K562 (cell line): ENCODE measurements around the gene MYO5C. TPM values are rescaled to one million over a fixed set of nuclear protein-coding genes. Genes with fewer than 3 reads are reported as not detected.

ENCODE experiments used
- ATAC-seq: fragments of 200-7000 bp; cut with Tn5 transposase; 3 replicates; pipeline ENCODE4 v1.9.1; 2020; ENCODE audit warnings: moderate library complexity
- BruUV-seq: library from RNA; stranded (reverse); fragments of 400-500 nt; replicated peaks from 2 replicates; lab custom pipeline; 2021; lab: Mats Ljungman, UMichigan
- CTCF ChIA-PET: fragments of 300-600 bp; formaldehyde crosslinking; extraction: SDS; loops from one replicate; lab custom pipeline; 2021; ENCODE audit warnings: low intra/inter-chr PET ratio; lab: Yijun Ruan, JAX
- POLR2A ChIA-PET: fragments of 300-600, 350-650 bp; sonication (Branson Sonifier 250); formaldehyde crosslinking; extraction: SDS; loops from one replicate; lab custom pipeline; 2021; ENCODE audit warnings: antibody characterized with exemption, inconsistent platforms; lab: Yijun Ruan, JAX
- DNase-seq, 4 experiments: peaks; one replicate each; pipeline versions ENCODE4 v3.0.0 to v3.0.0-alpha.2; 2011 to 2018; ENCODE audit warnings: low spot score in 3 of 4, mixed read lengths in 3 of 4; ENCODE audit errors: extremely low read depth in 1 of 4
- FAIRE-seq: peaks from 2 replicates; lab custom pipeline; 2011; peaks lifted over from hg19 to GRCh38; lab: Jason Lieb, UNC
- H2AFZ ChIP-seq: 2 replicates; pipeline ENCODE4 v1.6.0; 2011; ENCODE audit warnings: low read depth, low read length, control low read depth, inconsistent platforms
- H3K27ac ChIP-seq: fragments of 200-600 bp; 3 replicates; pipeline ENCODE4 v1.8.0; 2011; ENCODE audit warnings: low read depth, mild to moderate bottlenecking, control low read depth, inconsistent platforms, low read length, moderate library complexity, mixed read lengths; ENCODE audit errors: extremely low read depth
- H3K27me3 ChIP-seq, 2 experiments: fragments of 300-600 bp in 1 of 2; 2 replicates in 1 of 2; 3 replicates in 1 of 2; pipeline versions ENCODE4 v1.6.0 to v1.8.0; 2011; ENCODE audit warnings: inconsistent platforms in 2 of 2, low read length in 2 of 2, mild to moderate bottlenecking in 1 of 2, mixed read lengths in 1 of 2, moderate library complexity in 1 of 2; ENCODE audit not compliant: control insufficient read depth in 2 of 2, insufficient read depth in 2 of 2
- H3K36me3 ChIP-seq: fragments of 300-600 bp; 3 replicates; pipeline ENCODE4 v1.8.0; 2011; ENCODE audit warnings: mild to moderate bottlenecking, low read length, inconsistent platforms; ENCODE audit not compliant: control insufficient read depth, insufficient read depth
- H3K4me1 ChIP-seq, 2 experiments: fragments of 200-600 bp in 1 of 2; replicated peaks in 1 of 2; 2 replicates in 1 of 2; 3 replicates in 1 of 2; pipeline versions ENCODE4 v1.5.1 to v1.8.0; 2011; ENCODE audit warnings: inconsistent platforms in 2 of 2, low read length in 2 of 2, mild to moderate bottlenecking in 1 of 2, mixed read lengths in 1 of 2, moderate library complexity in 1 of 2; ENCODE audit not compliant: control insufficient read depth in 2 of 2, insufficient read depth in 2 of 2
- H3K4me2 ChIP-seq: 2 replicates; pipeline ENCODE4 v1.6.1; 2011; ENCODE audit warnings: low read length, control low read depth, inconsistent platforms, mixed read lengths; ENCODE audit not compliant: insufficient read depth
- H3K4me3 ChIP-seq: fragments of 200-600 bp; sonication (generic), shearing (Covaris generic); 2 replicates; pipeline ENCODE4 v1.5.1; 2016; ENCODE audit warnings: control low read depth, inconsistent platforms
- H3K79me2 ChIP-seq: fragments of 200-600 bp; 3 replicates; pipeline ENCODE4 v1.8.0; 2011; ENCODE audit warnings: low read length, inconsistent platforms; ENCODE audit not compliant: control insufficient read depth, insufficient read depth
- H3K9ac ChIP-seq, 2 experiments: 2 replicates each; pipeline versions ENCODE4 v1.6.0 to v1.6.1; 2011; ENCODE audit warnings: low read depth in 2 of 2, low read length in 2 of 2, control low read depth in 1 of 2, inconsistent platforms in 1 of 2, mild to moderate bottlenecking in 1 of 2, mixed read lengths in 1 of 2; ENCODE audit not compliant: insufficient read depth in 1 of 2
- H3K9me1 ChIP-seq: one replicate; pipeline ENCODE4 v1.6.0; 2011; ENCODE audit warnings: inconsistent platforms, mild to moderate bottlenecking, low read length, moderate library complexity; ENCODE audit not compliant: control insufficient read depth, insufficient read depth
- H3K9me3 ChIP-seq: replicated peaks from 2 replicates; pipeline ENCODE4 v1.5.1; 2011; ENCODE audit warnings: low read depth, low read length, inconsistent platforms; ENCODE audit not compliant: control insufficient read depth, insufficient read depth
- H4K20me1 ChIP-seq: replicated peaks from 2 replicates; pipeline ENCODE4 v1.6.1; 2011; ENCODE audit warnings: low read length, inconsistent platforms, mixed read lengths; ENCODE audit not compliant: control insufficient read depth, insufficient read depth
- CTCF ChIP-seq, 3 experiments: IDR thresholded peaks in 2 of 3; conservative IDR thresholded peaks in 1 of 3; 2 replicates each; pipeline ENCODE4 v1.5.1; 2011 to 2012; ENCODE audit warnings: low read length in 3 of 3, mild to moderate bottlenecking in 3 of 3, control low read depth in 2 of 3, improper control_type of control experiment in 1 of 3, inconsistent platforms in 1 of 3, low read depth in 1 of 3, mixed read lengths in 1 of 3, moderate library complexity in 1 of 3; ENCODE audit not compliant: insufficient read depth in 2 of 3
- HNRNPH1 ChIP-seq: fragments of 200-400 bp; formaldehyde crosslinking; optimal IDR thresholded peaks from 2 replicates; pipeline ENCODE3; 2017; ENCODE audit warnings: low read depth, mild to moderate bottlenecking, low read length, moderate library complexity
- SRSF7 ChIP-seq: fragments of 200-400 bp; formaldehyde crosslinking; optimal IDR thresholded peaks from 2 replicates; pipeline ENCODE3; 2017; ENCODE audit warnings: mild to moderate bottlenecking, low read depth, low read length
- STAG1 ChIP-seq: sonication (generic); formaldehyde crosslinking; IDR thresholded peaks from 2 replicates; pipeline ENCODE4 v1.5.0; 2020; ENCODE audit warnings: missing genetic modification reagents, borderline replicate concordance
- ZBED1 ChIP-seq: IDR thresholded peaks from 2 replicates; pipeline ENCODE4 v1.6.1; 2014
- ZNF280A ChIP-seq: fragments of 450-650 bp; IDR thresholded peaks from 2 replicates; pipeline ENCODE4 v1.6.1; 2018; ENCODE audit warnings: mild to moderate bottlenecking, low read depth; ENCODE audit not compliant: partially characterized antibody
- WGBS: fragments of 100-300 bp; shearing (Covaris generic); methylation state at CpG from one replicate; pipeline ENCODE4 v1.1.6; 2016; ENCODE audit warnings: low coverage, mixed read lengths; ENCODE audit not compliant: insufficient coverage; ENCODE audit errors: missing lambda C conversion rate; 5-methylcytosine and 5-hydroxymethylcytosine counted together
- in situ Hi-C: fragments of 300-500 bp; cut with MboI; formaldehyde crosslinking; loops from 4 replicates; pipeline ENCODE4 v1.15.0; 2018; ENCODE audit warnings: inconsistent platforms, mixed read lengths
- intact Hi-C: fragments of 100-400 bp; cut with micrococcal nuclease; formaldehyde crosslinking; loops from 2 replicates; pipeline ENCODE4 v1.14.2; 2022
- polyA plus RNA-seq, 8 experiments: library from polyadenylated mRNA; depleted of rRNA in 4 of 8; stranded (reverse) in 5 of 8; unstranded in 3 of 8; fragments of >200 nt; fragmentation: Nextera tagmentation in 2 of 8; fragmentation: Illumina TruSeq in 1 of 8; extraction: Ambion mirVana in 2 of 8; extraction: Trizol in 1 of 8; gene quantifications; 2 replicates each; pipeline versions ENCODE4 v1.2.1 to v1.2.3, GENCODE V29; 2011 to 2014; ENCODE audit warnings: inconsistent platforms in 1 of 8, missing spikeins in 1 of 8
- total RNA-seq, 7 experiments: library from RNA; depleted of rRNA in 6 of 7; stranded (reverse); fragments of >200 nt in 6 of 7; fragmentation: Illumina TruSeq in 2 of 7; extraction: Trizol in 2 of 7; gene quantifications; 2 replicates each; pipeline versions ENCODE4 v1.2.1 to v1.2.3, GENCODE V29; 2011 to 2021; ENCODE audit warnings: low replicate concordance in 1 of 7
- TF ChIP-seq, protein P1 (sequence below): fragments of 450-650 bp; IDR thresholded peaks from 2 replicates; pipeline ENCODE4 v1.7.0; 2016; ENCODE audit warnings: borderline replicate concordance

MYO5C gene
- total and polyA plus RNA-seq, 9 of the 15 experiments (the other 6 are each of a cell fraction or from before 2014, with no cell fraction given), result 0.01 to 0.24 TPM; not detected in 7

GRCh38 chr15:52208306-52208946 lies 87.2 kb downstream of the MYO5C start (continued):
- TF ChIP-seq CTCF (IDR thresholded peaks at IDR 0.05 in 2 of 3, conservative IDR thresholded peaks at IDR 0.05 in 1 of 3; ENCODE audit: insufficient read depth in 2 of 3, low read depth in 1 of 3, low read length in 3 of 3), result peak; percentile 90 to 96 (median 93)

- H3K9ac ChIP-seq, result no peak overlapping the region
- in situ Hi-C loops (no loop called here), intact Hi-C loops (no loop called here)
- no peak overlapping the region for H3K4me2 ChIP-seq
- H3K36me3 ChIP-seq, result no peaks in the 10 kb centered on the region
- no peaks in the 10 kb centered on the region for H3K79me2 ChIP-seq
- peaks cover 9 to 16% of the 10 kb centered on the region in 2 experiments; a peak in 3 of 5 replicates for H3K27me3 ChIP-seq
- no peak overlapping the region for H3K27ac ChIP-seq
- no peaks in the 10 kb centered on the region for H4K20me1 ChIP-seq
- no peaks in the 10 kb centered on the region for H3K9me3 ChIP-seq
- no peak overlapping the region for H3K4me3 ChIP-seq
- DNase-seq (no peak), ATAC-seq (no peak), FAIRE-seq (no peak)
- WGBS, result 0% methylated on average over 1 of the region's 1 CpG
- H2AFZ ChIP-seq, result no peak overlapping the region
- BruUV-seq, result no TSS peak
- POLR2A ChIA-PET, result no interaction called here
- CTCF ChIA-PET, result no interaction called here
- no peaks in the 10 kb centered on the region for H3K9me1 ChIP-seq
- no peaks in the 10 kb centered on the region for H3K4me1 ChIP-seq
- TF ChIP-seq ZBED1, result no peak
- TF ChIP-seq HNRNPH1, result no peak
- no peak for TF ChIP-seq ZNF280A
- no peak for TF ChIP-seq SRSF7
- TF ChIP-seq, protein P1, sequence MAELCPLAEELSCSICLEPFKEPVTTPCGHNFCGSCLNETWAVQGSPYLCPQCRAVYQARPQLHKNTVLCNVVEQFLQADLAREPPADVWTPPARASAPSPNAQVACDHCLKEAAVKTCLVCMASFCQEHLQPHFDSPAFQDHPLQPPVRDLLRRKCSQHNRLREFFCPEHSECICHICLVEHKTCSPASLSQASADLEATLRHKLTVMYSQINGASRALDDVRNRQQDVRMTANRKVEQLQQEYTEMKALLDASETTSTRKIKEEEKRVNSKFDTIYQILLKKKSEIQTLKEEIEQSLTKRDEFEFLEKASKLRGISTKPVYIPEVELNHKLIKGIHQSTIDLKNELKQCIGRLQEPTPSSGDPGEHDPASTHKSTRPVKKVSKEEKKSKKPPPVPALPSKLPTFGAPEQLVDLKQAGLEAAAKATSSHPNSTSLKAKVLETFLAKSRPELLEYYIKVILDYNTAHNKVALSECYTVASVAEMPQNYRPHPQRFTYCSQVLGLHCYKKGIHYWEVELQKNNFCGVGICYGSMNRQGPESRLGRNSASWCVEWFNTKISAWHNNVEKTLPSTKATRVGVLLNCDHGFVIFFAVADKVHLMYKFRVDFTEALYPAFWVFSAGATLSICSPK, result no peak
- no peak for TF ChIP-seq STAG1
Observed at GRCh38 chr15:52207191-52207590, 88.4 kb downstream of the MYO5C start.
